ENCODE data around the gene CCDC149.
"Not testable (repeated sequence)": the region's sequence is repeated elsewhere in the genome, so short reads cannot be mapped to it uniquely, and the experiment has no call there.

The CCDC149 gene

DNA sequence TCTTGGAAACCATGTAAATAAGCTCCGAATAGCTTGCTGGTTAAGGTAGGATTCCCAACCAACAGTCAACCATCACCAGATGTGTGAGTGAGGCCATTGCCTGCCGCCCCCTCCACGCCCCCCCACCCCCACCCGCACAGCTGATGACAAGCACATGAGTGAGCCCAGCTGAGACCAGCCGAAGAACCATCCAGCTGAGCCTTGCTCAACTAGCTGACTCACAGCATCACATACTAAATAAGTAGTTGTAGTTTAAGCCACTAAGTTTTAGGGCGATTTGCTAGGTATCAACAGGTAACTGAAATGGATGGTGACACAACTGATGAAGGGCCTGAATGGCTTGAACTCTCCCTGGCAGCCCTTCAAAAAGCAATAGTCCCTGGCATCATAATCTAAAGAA lies 1.6 kb upstream of the CCDC149 start:
- no peaks in the 10 kb centered on the region for H3K36me3 ChIP-seq (ENCODE audit: control insufficient read depth, insufficient read depth, low read length)
- no peak overlapping the region for H3K9ac ChIP-seq (ENCODE audit: low read length)
- H3K27me3 ChIP-seq (ENCODE audit: control insufficient read depth, insufficient read depth, low read length): no peaks in the 10 kb centered on the region
- no peak overlapping the region for H3K4me3 ChIP-seq (ENCODE audit: low read length)
- H3K9me3 ChIP-seq (ENCODE audit: control insufficient read depth, low read length): no peaks in the 10 kb centered on the region
- peaks cover 13% of the 10 kb centered on the region for H3K4me1 ChIP-seq (ENCODE audit: control insufficient read depth, insufficient read depth, low read length)

DNA sequence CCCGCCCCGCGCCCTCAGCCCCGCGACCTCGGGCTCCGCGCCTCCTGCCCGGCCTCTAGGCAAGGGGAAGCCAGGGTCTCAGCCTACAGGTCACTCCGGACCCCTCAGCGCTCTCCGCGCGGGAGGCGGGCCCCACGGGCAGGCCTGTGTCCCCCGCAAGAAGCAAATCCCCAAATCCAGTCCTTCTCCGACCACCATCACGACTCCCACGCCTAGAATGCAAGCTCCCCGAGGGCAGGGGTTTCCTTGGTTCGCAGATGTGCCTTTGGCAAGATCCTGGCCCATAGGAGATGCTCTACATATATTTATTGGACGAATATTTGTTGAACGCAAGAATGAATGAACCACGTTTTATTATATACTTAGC lies 260 bp upstream of the CCDC149 start:
- peak overlapping the region; percentile 80 for H3K9ac ChIP-seq (ENCODE audit: low read length)
- H3K27me3 ChIP-seq (ENCODE audit: control insufficient read depth, insufficient read depth, low read length): no peaks in the 10 kb centered on the region
- peaks cover 13% of the 10 kb centered on the region for H3K4me1 ChIP-seq (ENCODE audit: control insufficient read depth, insufficient read depth, low read length)

DNA sequence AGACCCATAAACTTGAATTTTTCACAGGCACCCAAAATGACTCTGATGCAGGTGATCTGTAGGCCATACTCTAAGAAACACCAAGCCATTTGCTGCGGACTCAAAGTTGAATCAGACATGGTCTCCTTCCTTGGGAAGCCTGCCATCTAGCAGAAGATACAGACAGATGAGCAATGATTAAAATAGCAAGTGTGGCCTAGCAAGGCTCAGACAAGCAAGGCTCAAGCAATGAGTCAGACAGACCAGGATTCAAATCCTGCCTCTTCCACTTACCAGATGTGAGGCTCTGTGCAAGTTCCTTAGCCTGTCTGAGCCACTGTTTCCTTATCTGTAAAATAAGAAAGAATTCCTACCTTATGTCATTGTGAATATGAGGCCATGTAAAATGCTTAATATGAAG lies 2.3 kb downstream of the CCDC149 start:
- Histone ChIP-seq H3K36me3 (ENCODE audit: control insufficient read depth, insufficient read depth, low read length) (no peaks in the 10 kb centered on the region), H3K27me3 (ENCODE audit: control insufficient read depth, insufficient read depth, low read length) (no peaks in the 10 kb centered on the region), H3K4me1 (ENCODE audit: control insufficient read depth, insufficient read depth, low read length) (peaks cover 13% of the 10 kb centered on the region), H3K4me3 (ENCODE audit: low read length) (no peak overlapping the region), H3K9ac (ENCODE audit: low read length) (no peak overlapping the region), H3K9me3 (ENCODE audit: control insufficient read depth, low read length) (no peaks in the 10 kb centered on the region)

More for the DNA sequence above, 260 bp upstream of the CCDC149 start:
- Histone ChIP-seq H3K36me3 (ENCODE audit: control insufficient read depth, insufficient read depth, low read length) (no peaks in the 10 kb centered on the region), H3K9me3 (ENCODE audit: control insufficient read depth, low read length) (no peaks in the 10 kb centered on the region), H3K4me3 (ENCODE audit: low read length) (peak overlapping the region; percentile 60)

DNA sequence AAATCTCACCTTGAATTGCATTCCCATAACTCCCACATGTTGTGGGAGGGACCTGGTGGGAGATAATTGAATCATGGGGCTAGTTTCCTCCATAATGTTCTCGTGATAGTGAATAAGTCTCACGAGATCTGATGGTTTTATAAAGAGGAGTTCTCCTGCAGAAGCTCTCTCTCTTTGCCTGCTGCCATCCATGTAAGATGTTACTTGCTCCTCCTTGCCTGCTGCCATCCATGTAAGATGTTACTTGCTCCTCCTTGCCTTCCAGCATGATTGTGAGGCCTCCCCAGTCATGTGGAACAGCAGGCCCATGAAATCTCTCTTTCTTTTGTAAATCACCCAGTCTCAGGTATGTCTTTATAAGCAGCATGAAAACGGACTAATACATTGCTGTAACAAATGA lies 3.2 kb downstream of the CCDC149 start:
- H3K4me1 ChIP-seq (ENCODE audit: control insufficient read depth, insufficient read depth, low read length): peaks cover 13% of the 10 kb centered on the region
- not testable (repeated sequence) for H3K36me3 ChIP-seq (ENCODE audit: control insufficient read depth, insufficient read depth, low read length); H3K9me3 ChIP-seq (ENCODE audit: control insufficient read depth, low read length); H3K9ac ChIP-seq (ENCODE audit: low read length); H3K4me3 ChIP-seq (ENCODE audit: low read length); H3K27me3 ChIP-seq (ENCODE audit: control insufficient read depth, insufficient read depth, low read length)

DNA sequence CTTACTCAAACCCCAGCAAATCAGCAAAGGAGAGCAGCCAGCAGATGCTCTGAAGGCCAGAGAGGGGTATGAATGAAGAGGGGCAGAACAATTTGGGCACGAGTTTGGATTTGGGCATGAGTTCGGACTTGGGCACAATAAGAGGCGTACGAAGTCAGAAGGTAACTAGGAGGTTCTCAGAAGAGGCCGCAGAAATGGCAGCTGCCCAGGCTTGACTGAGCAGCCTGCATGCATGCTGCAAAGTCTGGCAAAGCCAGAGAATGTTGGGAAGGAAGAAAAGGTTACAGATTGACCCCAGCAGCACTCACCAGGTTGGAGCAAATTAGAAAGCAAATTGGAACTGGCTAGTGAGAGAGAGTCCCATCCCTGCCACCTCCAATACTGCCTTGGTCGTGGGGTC lies 15.2 kb downstream of the CCDC149 start:
- H3K27me3 ChIP-seq (ENCODE audit: control insufficient read depth, insufficient read depth, low read length): no peaks in the 10 kb centered on the region
- H3K9ac ChIP-seq (ENCODE audit: low read length): no peak overlapping the region
- H3K4me3 ChIP-seq (ENCODE audit: low read length): no peak overlapping the region
- no peaks in the 10 kb centered on the region for H3K36me3 ChIP-seq (ENCODE audit: control insufficient read depth, insufficient read depth, low read length)
- H3K4me1 ChIP-seq (ENCODE audit: control insufficient read depth, insufficient read depth, low read length): peaks cover 5% of the 10 kb centered on the region
- no peaks in the 10 kb centered on the region for H3K9me3 ChIP-seq (ENCODE audit: control insufficient read depth, low read length)

DNA sequence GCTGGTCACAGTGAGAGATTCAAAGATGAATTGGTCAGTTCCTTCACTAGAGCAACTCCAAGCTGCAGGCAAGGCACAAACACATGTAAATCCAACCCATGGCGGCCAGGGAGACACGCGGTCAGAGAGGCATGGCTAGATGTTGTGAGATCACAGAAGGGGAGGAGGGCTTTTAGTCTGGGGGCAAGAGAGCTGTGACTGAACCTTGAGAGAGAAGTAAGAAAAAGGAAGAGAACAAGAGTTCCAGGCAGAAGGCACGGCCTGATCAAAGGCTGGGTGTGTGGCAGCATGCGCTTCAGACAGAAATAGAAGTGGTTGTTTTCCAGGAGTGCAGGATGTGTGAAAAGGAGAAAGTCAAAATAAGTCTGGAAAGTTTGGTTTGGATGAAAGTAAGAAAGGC lies 15.9 kb downstream of the CCDC149 start:
- H3K9ac ChIP-seq (ENCODE audit: low read length): no peak overlapping the region
- H3K4me3 ChIP-seq (ENCODE audit: low read length): no peak overlapping the region
- peaks cover 5% of the 10 kb centered on the region for H3K4me1 ChIP-seq (ENCODE audit: control insufficient read depth, insufficient read depth, low read length)
- no peaks in the 10 kb centered on the region for H3K36me3 ChIP-seq (ENCODE audit: control insufficient read depth, insufficient read depth, low read length)
- no peaks in the 10 kb centered on the region for H3K27me3 ChIP-seq (ENCODE audit: control insufficient read depth, insufficient read depth, low read length)
- no peaks in the 10 kb centered on the region for H3K9me3 ChIP-seq (ENCODE audit: control insufficient read depth, low read length)

DNA sequence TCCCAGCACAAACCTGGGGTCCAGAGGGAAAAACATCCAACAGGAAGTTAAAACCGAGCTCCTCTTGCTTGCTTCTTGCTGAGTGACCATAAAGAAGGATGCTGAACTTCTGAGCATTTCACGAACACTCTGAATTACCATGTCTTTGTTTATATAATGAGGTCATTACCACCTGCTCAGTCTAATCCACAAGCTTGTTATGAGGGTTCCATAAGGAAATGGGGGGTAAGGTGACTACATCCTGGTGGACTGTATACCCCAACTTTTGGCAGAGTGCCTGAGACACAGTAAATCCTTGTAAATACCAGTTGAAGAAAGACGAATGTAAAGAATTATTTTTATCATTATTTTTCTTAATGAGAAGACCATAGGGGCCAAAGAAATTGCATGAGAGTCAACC lies 16.8 kb downstream of the CCDC149 start:
- Histone ChIP-seq H3K9ac (ENCODE audit: low read length) (no peak overlapping the region), H3K9me3 (ENCODE audit: control insufficient read depth, low read length) (no peaks in the 10 kb centered on the region), H3K27me3 (ENCODE audit: control insufficient read depth, insufficient read depth, low read length) (no peaks in the 10 kb centered on the region), H3K36me3 (ENCODE audit: control insufficient read depth, insufficient read depth, low read length) (no peaks in the 10 kb centered on the region), H3K4me3 (ENCODE audit: low read length) (no peak overlapping the region), H3K4me1 (ENCODE audit: control insufficient read depth, insufficient read depth, low read length) (peaks cover 5% of the 10 kb centered on the region)

DNA sequence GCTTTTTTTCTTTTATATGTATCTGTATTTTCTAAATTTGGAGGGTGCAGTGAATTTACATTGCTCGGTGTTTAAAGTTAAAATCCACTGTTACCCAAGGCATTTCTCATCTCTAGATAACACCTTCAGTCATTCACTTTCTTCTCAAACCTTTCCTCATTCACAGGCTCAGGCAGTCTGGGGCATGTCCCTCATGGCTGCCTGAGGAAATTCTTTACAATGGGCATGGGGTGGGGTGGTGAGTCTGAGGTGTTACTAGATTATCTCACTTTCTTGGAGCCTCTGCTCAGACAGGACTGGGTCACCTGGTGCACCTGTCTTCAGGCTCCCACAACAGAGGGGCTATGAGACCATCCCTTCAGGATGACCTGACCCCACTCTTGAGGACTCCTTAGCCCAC lies 17.4 kb downstream of the CCDC149 start:
- H3K36me3 ChIP-seq (ENCODE audit: control insufficient read depth, insufficient read depth, low read length): no peaks in the 10 kb centered on the region
- H3K27me3 ChIP-seq (ENCODE audit: control insufficient read depth, insufficient read depth, low read length): no peaks in the 10 kb centered on the region
- H3K9me3 ChIP-seq (ENCODE audit: control insufficient read depth, low read length): no peaks in the 10 kb centered on the region
- no peak overlapping the region for H3K4me3 ChIP-seq (ENCODE audit: low read length)
- H3K9ac ChIP-seq (ENCODE audit: low read length): no peak overlapping the region
- H3K4me1 ChIP-seq (ENCODE audit: control insufficient read depth, insufficient read depth, low read length): peaks cover 5% of the 10 kb centered on the region

DNA sequence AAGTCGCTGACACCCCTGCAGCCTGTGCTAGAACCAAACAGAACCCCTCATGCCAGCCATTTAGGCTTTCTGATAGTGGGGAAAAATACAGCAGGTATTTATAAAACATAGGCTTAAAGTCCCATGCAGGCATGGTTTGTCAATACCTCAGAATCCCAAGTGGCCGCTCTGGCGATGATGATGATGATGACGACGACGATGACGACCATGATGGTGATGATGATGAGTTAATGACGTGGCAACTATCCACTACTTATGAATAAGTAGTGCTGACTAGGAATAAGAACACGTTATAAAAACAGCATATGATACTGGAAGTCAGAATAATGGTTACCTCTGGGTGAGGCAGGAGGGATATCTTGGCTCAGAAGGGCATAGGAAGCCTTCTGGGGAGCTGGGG lies 18.0 kb downstream of the CCDC149 start:
- Histone ChIP-seq H3K9ac (ENCODE audit: low read length) (no peak overlapping the region), H3K36me3 (ENCODE audit: control insufficient read depth, insufficient read depth, low read length) (no peaks in the 10 kb centered on the region), H3K4me1 (ENCODE audit: control insufficient read depth, insufficient read depth, low read length) (peaks cover 5% of the 10 kb centered on the region), H3K4me3 (ENCODE audit: low read length) (no peak overlapping the region), H3K9me3 (ENCODE audit: control insufficient read depth, low read length) (no peaks in the 10 kb centered on the region), H3K27me3 (ENCODE audit: control insufficient read depth, insufficient read depth, low read length) (no peaks in the 10 kb centered on the region)

DNA sequence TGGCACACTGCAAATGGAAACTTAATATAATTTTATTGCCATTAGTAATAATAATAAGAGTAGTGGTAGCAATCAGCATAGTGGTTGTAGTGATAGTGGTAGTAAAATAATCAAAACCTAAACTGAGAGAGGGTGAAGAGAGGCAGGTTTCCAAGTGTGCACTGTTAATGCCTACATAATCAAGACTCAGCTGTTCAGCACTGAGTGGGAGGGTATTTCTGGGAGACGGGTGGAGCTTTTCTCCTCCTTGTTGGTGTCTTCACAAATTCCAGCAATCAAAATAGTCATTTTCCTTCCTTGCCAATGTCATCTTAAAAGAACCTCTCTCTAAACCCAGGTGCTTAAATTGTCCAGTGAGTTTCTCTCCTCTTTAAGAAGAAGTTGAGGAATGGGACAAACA lies 18.6 kb downstream of the CCDC149 start:
- no peak overlapping the region for H3K4me3 ChIP-seq (ENCODE audit: low read length)
- no peaks in the 10 kb centered on the region for H3K27me3 ChIP-seq (ENCODE audit: control insufficient read depth, insufficient read depth, low read length)
- H3K36me3 ChIP-seq (ENCODE audit: control insufficient read depth, insufficient read depth, low read length): no peaks in the 10 kb centered on the region
- H3K9me3 ChIP-seq (ENCODE audit: control insufficient read depth, low read length): no peaks in the 10 kb centered on the region
- H3K9ac ChIP-seq (ENCODE audit: low read length): no peak overlapping the region
- H3K4me1 ChIP-seq (ENCODE audit: control insufficient read depth, insufficient read depth, low read length): peaks cover 5% of the 10 kb centered on the region

DNA sequence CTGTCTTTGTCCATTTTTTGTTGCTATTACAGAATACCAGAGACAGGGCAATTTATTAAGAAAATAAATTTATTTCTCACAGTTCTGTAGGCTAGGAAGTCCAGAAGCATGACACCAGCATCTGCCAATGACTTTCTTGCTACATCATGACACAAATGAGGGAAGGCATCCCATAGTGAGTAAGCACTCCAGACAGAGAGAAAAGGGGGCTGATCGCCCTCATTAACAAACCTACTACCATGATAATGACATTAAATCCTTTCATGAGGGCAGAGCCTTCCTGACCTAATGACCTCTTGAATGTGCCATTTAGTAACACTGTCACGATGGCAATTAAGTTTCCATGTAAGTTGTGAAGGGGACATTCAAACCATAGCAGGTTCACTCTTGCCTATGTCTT lies 20.1 kb downstream of the CCDC149 start:
- Histone ChIP-seq H3K4me3 (ENCODE audit: low read length) (no peak overlapping the region), H3K9ac (ENCODE audit: low read length) (no peak overlapping the region), H3K4me1 (ENCODE audit: control insufficient read depth, insufficient read depth, low read length) (peaks cover 5% of the 10 kb centered on the region), H3K27me3 (ENCODE audit: control insufficient read depth, insufficient read depth, low read length) (no peaks in the 10 kb centered on the region), H3K36me3 (ENCODE audit: control insufficient read depth, insufficient read depth, low read length) (no peaks in the 10 kb centered on the region), H3K9me3 (ENCODE audit: control insufficient read depth, low read length) (no peaks in the 10 kb centered on the region)

DNA sequence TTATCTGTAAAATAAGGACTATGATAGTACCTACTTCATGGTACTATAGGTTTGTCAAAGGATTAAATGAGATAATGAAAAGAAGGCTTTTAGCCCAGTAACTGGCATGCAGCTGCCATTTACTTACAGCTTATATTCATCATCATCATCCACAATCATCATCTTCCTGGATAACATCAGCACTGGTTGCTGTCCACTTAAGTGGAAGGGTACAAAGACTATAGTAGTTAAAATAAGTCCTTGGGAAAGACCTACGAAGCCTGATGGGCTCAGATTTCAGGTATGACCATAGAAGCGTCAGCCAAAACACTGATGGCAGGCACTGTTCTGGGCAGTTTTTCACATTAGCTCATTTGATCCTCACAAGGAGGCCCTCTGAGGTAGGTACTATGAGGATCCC lies 20.6 kb downstream of the CCDC149 start:
- Histone ChIP-seq H3K27me3 (ENCODE audit: control insufficient read depth, insufficient read depth, low read length) (no peaks in the 10 kb centered on the region), H3K9me3 (ENCODE audit: control insufficient read depth, low read length) (no peaks in the 10 kb centered on the region)

DNA sequence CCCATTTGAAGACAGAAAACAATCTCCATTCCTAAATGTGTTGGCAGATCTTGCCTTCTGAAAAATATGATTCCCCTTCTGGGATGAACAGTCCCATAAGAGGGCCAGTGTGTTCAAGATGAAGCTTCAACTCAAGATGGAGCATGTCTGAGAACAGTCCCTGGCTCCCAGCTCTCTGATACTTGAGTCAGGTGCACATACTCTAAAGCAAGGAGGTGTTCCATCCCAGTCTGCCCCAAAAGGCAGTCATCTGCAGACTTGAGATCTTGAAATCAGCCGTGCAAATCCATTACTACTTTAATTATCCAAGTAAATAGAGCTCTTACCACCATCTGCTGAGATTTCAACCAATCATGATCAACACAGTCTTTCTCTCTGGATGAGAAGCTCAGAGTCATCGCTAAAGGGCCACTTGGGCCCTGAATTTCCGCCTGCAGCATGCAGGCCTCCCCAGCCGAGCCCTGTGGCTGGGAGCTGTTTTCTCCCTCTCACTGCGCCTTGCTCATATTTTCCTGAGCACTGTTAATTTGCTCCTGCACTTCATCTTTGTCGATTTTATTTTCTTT lies 22.2 kb downstream of the CCDC149 start:
- no peaks in the 10 kb centered on the region for H3K9me3 ChIP-seq (ENCODE audit: control insufficient read depth, low read length)
- H3K36me3 ChIP-seq (ENCODE audit: control insufficient read depth, insufficient read depth, low read length): no peaks in the 10 kb centered on the region
- no peaks in the 10 kb centered on the region for H3K4me1 ChIP-seq (ENCODE audit: control insufficient read depth, insufficient read depth, low read length)
- H3K27me3 ChIP-seq (ENCODE audit: control insufficient read depth, insufficient read depth, low read length): no peaks in the 10 kb centered on the region
- H3K4me3 ChIP-seq (ENCODE audit: low read length): no peak overlapping the region
- no peak overlapping the region for H3K9ac ChIP-seq (ENCODE audit: low read length)

More for the DNA sequence above, 20.6 kb downstream of the CCDC149 start:
- no peaks in the 10 kb centered on the region for H3K36me3 ChIP-seq (ENCODE audit: control insufficient read depth, insufficient read depth, low read length)
- peaks cover 5% of the 10 kb centered on the region for H3K4me1 ChIP-seq (ENCODE audit: control insufficient read depth, insufficient read depth, low read length)
- H3K9ac ChIP-seq (ENCODE audit: low read length): no peak overlapping the region
- no peak overlapping the region for H3K4me3 ChIP-seq (ENCODE audit: low read length)

Data from mucosa of stomach (tissue), 1 donor.